ENCODE data around the gene CFAP251.

The CFAP251 gene

GRCh38 chr12:121943926-121944325 is 25.5 kb downstream of the CFAP251 start:
- no peak for DNase-seq (ENCODE audit: low read depth in 3 of 3)

- no peak for DNase-seq (ENCODE audit: low read depth in 3 of 3)
Observed at GRCh38 chr12:121946313-121947025, 28.1 kb downstream of the CFAP251 start.

GRCh38 chr12:121947981-121948380 is 29.6 kb downstream of the CFAP251 start:
- DNase-seq (ENCODE audit: low read depth in 3 of 3) = no peak

GRCh38 chr12:121949648-121950397 is 31.4 kb downstream of the CFAP251 start:
- DNase-seq (ENCODE audit: low read depth in 3 of 3) = no peak

GRCh38 chr12:121953117-121953692 is 34.8 kb downstream of the CFAP251 start:
- DNase-seq (ENCODE audit: low read depth in 3 of 3) = no peak

GRCh38 chr12:121953695-121954094 is 35.3 kb downstream of the CFAP251 start:
- no peak for DNase-seq (ENCODE audit: low read depth in 3 of 3)

GRCh38 chr12:121955258-121956237 is 37.2 kb downstream of the CFAP251 start:
- DNase-seq (ENCODE audit: low read depth in 3 of 3) = no peak

GRCh38 chr12:121957861-121958515 is 39.6 kb downstream of the CFAP251 start:
- DNase-seq (ENCODE audit: low read depth in 3 of 3) = no peak

GRCh38 chr12:121958541-121959240 is 40.3 kb downstream of the CFAP251 start:
- no peak for DNase-seq (ENCODE audit: low read depth in 3 of 3)

GRCh38 chr12:121960541-121960940 is 42.1 kb downstream of the CFAP251 start:
- no peak for DNase-seq (ENCODE audit: low read depth in 3 of 3)

- DNase-seq (ENCODE audit: low read depth in 3 of 3) = no peak
Observed at GRCh38 chr12:121961195-121961879, 42.9 kb downstream of the CFAP251 start.

- no peak for DNase-seq (ENCODE audit: low read depth in 3 of 3)
Observed at GRCh38 chr12:121963341-121964018, 45.1 kb downstream of the CFAP251 start.

- no peak for DNase-seq (ENCODE audit: low read depth in 3 of 3)
Observed at GRCh38 chr12:121964813-121965643, 46.6 kb downstream of the CFAP251 start.

GRCh38 chr12:121966959-121967358 is 48.6 kb downstream of the CFAP251 start:
- no peak for DNase-seq (ENCODE audit: low read depth in 3 of 3)

- DNase-seq (ENCODE audit: low read depth in 3 of 3) = no peak
Observed at GRCh38 chr12:121968876-121969275, 50.5 kb downstream of the CFAP251 start.

- DNase-seq (ENCODE audit: low read depth in 3 of 3) = no peak
Observed at GRCh38 chr12:121969726-121970125, 51.3 kb downstream of the CFAP251 start.

- DNase-seq (ENCODE audit: low read depth in 3 of 3) = no peak
Observed at GRCh38 chr12:121970581-121971300, 52.3 kb downstream of the CFAP251 start.
